Dedifferentiated amniotic fluid mesenchymal stem cell (primary cell): ENCODE results near the gene APP.
"Not testable (repeated sequence)": the region's sequence is repeated elsewhere in the genome, so short reads cannot be mapped to it uniquely, and the experiment has no call there.

ENCODE experiments used
- DNase-seq: peaks from one replicate; pipeline ENCODE4 v3.0.0-alpha.2; 2016; ENCODE audit errors: extremely low spot score

Gene APP

DNA sequence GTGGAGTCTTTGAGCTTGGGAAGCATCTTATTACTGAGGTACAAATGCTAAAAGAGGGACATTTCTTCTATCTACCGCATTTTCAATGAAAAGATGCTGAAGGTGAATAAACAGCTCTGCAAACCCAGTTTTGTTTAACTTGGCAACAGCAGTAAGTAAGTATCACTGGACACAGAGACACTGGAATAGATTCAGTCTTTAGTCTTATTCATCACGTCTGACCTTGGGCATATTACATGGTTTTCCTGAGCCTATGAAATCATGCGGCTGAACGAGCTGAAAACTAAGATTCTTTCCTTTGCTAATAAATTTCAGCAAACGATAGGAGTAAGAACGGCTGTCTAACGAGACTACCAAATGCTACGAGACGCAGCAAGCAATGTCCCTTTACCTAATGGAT lies 228.4 kb downstream of the APP start:
- DNase-seq = no peak

DNA sequence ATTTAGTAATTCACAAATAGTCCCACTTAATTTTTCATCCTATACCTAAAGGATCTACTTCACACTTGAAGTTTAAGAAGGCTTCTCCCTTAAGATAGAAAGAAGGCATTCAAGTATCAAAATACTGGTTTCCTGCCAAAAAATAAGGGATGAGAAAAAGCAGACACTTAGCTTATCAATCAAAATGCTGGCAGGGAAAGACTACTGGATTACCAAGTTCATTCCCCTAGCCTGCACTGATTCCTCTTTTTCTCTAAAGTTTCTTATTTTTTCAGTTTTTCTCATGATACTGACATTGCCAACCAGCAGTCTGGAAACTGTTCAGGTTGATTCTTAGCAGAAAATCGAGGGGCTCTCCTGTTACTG lies 231.2 kb downstream of the APP start:
- DNase-seq = no peak

DNA sequence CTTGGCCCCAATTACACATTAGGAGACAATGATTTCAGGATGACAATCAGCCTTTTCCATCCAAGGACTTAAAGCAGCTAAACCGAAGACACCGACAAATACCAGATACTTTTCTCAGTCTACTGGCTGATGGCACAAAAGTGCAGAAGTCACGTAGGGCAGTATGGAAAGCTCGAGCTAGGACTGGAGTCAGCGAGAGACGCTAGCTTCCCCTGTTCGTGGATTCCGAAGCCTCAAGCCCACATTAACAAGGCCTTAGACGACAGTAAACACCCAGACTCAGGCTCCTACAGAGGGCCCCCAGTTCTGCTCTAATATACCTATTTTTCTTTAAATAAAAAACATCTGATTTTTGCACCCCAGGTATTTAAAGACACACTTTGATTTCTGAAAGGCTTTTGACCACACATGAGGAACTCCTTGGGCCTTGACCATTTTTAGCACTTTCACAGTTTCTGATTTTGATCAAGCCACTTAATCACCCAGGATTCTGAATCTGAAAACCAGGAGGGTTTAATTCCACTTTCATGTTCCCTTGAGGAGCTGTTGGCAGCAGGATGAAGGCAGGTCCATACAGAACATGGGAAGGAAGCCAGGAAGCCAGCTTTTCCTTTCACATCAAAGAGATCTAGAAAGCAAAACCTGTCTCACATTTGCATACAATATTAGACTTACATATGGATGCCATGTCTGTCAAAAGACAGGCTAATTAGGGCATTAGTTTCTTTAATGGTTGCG lies 231.7 kb downstream of the APP start:
- DNase-seq = no peak

DNA sequence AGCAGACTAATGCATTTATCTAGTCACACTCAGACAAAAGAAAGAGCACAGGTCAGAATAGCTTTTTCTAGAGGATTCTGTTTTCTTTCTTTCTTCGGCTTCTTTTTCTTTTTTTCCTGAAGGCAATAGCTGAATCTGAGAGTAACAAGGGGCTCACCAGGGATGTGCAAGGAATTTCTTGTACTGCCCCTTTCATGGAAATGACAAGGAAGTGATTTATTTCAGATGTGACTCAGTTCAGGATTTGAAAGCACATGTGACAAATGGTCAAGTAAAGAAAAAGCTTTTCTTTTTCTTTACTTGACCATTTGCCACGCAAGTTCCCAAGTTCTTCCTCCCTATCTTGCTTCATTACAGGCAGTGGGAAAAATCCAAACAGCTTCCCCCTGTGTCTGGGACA lies 233.8 kb downstream of the APP start:
- no peak for DNase-seq

DNA sequence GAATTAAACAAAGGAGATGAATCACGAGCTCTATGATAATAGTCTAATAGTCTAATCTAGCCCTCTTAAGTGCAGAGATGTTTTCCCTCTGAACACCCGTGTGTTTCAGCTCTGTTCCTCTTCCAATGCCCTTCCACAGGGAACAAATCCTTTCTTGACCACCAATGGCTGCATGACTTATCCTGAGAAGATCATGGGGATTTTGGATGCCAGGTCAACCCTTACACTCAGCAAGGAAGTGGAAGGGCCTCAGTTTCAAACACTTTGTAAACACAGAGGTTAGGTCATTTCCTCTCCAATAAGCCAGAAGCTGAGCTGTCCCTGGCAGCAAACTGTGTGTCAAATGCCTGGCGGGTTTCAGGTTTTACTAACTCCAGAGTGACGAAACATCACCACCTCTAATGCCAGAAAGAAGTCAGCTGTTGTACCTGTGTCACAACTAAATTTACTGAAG lies 235.8 kb downstream of the APP start:
- peak; percentile 61 for DNase-seq

DNA sequence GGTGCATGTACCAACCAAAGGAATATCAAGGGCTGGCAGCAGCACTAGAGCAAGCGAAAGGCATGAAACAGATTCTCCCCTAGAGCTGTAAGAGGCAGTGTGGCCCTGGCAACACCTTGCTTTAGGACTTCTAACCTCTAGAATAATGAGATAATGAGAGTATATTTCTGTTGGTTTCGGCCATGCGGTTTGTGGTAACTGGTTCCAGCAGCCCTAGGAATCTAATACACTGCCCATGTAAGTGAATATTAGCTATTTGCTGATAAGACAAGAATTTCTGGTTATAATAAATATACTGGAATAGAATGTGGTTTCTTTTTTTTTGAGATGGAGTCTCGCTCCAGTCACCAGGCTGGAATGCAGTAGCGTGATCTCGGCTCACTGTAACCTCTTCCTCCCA lies 236.4 kb downstream of the APP start:
- no peak for DNase-seq

DNA sequence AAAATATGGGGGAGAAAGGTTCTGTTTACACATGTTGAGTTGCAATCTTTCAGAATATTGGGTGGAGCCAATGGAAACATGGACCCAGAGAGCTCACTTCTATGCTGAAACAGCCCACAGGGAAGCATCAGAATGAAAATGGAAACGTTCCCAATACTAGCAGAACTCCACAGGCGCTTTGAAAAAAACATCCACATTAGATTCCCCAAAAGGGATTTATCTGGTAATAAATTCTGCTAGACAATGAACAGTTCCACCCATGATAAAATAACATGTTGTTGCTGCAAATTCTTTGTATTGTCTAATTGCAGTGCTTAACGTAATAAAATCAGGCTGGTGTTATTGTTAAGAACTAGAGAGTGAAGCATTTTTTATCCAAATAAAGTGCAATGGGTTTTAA lies 238.8 kb downstream of the APP start:
- no peak for DNase-seq

DNA sequence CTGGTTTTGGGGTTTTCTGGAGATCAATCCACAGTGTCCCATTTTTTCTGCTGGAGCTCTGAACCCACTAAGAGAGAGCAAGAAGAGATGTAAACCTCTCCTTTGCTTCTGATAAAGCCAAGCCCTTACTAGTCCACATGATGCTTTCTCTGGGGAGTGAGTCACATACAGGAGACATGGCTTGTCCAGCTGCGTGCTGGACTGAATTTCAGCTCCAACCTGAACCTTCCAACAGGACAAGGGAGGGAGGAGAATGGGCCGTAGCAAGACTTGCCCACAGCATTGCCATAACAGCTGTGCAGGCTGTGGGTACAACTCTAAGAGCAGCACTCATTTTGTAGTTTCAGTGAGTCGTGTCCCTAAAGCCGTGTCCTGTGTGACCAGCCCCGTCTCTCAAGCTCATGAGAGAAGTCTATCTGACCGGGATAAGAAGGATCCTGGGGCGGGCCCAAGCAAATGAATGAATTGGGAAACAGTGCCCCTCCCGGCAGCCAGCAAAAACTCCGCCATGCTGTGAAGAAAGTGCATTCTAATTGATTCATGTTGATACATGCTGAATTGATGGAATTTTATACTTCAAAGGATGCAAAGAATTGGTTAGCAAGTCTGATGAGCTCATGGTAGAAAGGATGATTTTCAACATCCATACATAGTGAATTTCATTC lies 240.6 kb downstream of the APP start:
- no peak for DNase-seq

DNA sequence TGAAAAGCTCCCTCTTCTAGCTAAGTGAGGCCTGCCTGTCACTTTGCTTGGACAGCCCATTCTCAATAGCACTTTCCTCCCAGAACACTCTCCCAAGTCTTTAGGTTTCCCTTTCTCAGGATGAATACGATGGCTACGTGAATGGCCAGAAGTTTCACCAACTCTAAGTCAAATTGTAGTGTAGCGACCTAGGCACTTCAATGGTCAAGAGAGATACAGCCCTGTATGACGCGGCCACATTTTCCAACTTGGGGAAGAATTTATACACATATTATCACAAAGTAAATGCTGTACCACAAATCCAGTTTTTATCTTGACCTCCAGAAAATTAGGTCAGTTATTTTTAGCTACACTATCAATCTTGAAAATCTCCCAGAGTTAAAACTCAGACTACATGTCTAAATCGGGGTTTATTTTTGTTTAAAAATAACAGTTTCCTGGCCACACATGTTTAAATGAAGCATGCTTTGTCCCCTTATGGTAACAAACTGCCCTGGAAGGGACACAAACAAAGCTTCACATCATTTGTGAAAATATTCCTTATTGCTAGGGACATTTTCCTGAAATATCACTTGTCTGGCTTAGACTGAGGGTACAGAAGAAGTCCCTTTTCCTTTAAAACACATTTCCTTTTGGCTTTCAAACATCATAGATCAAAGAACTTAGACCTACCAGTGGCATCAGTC lies 243.2 kb downstream of the APP start:
- no peak for DNase-seq

DNA sequence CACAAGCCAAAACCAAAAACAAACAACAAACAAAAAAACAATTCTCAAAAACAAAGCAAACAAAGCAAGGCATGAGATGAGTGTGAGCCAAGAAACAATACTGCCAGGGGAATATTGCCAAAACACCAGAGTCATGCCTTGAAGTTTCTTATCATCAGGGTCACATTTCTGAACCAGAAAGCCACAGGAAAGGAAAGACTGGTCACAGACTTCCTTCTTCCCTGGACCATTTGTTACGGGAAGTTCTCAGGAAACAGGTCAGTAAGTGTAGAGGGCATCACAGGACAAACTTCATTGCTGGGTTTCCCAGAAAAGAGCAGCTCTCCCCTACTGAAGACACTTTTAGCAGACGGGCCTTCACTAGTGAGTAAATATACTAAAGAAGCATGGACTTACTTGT lies 244.6 kb downstream of the APP start:
- DNase-seq = no peak

DNA sequence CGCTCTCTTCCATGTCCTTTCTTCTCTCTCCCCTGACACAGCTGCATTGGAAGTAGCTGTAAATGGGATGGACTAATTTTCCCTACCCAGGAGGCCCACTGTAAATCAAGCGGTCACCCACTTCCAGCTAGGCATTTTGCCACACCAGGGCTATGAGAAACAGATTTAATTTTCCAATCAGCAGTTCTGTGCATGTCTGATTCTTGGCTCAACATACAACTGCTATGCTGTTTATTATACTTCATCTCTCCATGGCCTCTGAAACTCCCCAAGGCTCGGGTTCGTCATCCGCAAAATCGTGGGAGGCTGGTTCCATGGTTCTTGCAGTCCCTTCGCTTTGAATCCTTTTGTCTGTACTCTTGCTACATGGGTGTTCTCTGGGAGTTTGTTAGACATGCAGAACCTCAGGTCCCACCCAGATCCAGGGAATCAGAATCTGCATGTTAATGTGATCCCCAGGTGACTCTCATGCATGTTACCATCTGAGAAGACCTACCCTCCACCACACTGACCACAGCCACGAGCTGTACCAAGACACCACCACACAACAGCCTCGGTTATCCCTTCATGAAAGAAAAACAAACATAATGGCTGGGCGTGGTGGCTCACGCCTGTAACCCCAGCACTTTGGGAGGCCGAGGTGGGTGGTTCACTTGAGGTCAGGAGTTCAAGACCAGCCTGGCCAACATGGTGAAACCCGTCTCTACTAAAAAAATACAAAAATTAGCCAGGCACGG lies 245.3 kb downstream of the APP start:
- DNase-seq = no peak

DNA sequence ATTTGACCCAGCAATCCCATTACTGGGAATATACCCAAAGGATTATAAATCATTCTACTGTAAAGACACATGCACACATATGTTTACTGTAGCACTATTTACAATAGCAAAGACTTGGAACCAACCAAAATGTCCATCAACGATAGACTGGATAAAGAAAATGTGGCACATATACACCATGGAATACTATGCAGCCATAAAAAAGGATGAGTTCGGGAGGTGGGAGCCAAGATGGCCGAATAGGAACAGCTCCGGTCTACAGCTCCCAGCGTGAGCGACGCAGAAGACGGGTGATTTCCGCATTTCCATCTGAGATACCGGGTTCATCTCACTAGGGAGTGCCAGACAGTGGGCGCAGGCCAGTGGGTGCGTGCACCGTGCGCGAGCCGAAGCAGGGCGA lies 252.4 kb downstream of the APP start:
- DNase-seq = not testable (repeated sequence)

DNA sequence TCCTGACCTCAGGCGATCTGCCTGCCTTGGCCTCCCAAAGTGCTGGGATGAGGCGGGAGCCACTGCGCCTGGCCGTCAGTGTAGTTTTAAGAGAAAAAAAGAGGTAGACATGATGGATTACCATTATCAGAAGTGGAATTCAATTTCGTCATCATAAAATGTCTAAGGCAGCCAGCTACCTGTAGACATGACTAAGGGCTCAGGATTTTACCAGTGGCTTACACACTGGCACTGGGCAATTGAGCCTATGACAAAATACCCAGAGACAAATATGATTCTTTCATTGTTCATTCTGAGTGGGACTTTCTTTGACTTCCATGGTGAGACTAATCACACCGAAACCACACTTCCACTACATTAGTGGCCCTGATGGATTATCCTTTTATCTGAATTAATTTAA lies 254.3 kb downstream of the APP start:
- DNase-seq = no peak

DNA sequence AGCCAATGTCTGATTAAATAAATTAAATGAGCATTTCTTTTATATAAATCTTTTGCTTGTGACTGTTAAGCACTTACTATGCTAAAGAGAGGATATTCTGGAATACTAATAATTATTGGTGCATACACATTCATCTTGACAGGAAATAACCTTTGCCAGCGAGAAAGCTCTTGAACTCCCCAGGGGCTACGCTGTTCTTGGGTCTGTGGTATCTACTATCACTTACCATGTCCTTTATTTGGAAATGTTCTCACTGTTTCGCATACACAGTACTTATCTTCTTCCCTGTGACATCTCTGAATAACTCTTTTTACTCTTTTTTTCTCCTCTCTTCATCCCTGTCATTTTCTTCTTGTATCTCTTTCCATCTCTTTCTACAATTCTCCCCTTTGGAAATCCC lies 257.1 kb downstream of the APP start:
- DNase-seq = no peak

DNA sequence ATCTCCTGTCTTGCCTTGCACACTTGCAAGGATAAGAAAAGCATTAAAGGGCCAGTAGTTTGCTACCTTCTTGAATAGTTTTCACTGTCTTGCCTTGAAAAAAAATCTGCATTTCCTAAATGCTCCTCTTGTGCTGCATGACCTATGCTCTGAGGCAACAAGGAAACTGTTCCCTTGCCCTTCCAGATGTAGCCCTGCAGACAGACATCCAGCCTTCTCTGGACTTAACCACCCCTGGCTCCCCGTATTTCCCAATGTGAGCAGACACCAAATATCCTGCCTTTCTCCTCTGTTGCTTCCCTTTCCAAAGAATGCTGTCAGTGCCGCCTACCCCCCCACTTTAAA lies 258.2 kb downstream of the APP start:
- no peak for DNase-seq

DNA sequence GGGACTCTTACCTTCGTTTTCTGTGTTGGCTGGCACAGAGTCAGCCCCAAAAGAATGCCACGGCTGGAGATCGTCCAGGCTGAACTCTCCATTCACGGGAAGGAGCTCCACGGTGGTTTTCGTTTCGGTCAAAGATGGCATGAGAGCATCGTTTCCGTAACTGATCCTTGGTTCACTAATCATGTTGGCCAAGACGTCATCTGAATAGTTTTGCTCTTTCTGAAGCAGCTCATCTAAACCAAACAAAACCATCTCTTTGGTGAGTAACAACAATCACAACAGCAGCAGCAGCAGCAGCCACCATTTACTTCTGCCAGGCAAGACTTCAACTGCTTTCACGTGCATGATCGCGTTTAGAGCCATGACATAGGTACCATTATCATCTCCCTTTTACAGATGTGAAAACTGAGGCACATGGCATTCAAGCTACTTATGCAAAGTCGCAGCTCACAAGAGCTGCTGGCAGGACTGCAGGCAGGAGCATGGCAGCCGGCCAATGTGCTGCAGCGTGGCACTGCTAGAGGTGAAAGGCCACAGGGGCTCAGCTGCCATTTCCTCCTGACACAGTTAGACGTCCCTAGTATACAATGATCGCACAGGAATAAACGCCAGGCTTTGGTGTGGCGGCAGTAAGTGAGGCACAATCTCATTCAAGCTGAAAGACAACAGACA lies 258.7 kb downstream of the APP start:
- no peak for DNase-seq

DNA sequence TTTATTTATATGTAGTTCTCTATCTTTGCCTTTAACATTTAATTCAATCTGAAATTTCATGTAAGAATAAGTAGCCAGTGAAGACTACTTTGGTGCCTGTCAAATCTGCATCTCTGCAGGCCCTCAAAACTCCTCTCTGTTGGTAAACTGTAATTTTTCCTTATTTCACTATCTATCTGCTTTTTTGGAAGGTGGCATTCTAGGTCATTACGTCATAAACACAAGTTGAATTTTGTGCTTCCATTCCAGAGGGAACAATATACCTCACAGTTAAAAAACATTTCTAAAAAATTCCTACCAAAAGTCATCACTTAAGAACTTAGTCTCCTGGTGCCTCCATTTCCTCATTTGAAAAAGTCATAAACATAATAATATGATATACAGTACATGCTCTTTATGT lies 259.8 kb downstream of the APP start:
- DNase-seq = no peak

DNA sequence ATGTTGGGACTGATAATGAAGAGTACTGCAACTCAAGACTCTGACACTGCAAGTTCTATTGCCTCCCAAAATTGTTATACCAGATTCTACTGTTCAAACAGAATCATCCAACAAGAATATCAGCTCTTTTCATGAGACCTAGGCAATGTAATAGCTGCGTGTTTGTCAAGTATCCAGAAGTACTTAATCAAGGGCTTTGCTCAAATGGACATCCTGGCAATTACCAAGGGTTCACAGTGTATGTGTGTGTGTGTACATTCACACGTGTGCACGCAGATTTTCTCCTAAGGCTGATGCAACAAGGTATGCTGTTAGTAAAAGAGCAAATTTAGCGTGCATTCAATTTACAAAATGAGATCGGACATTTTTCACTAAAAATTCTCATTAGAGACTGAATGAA lies 261.2 kb downstream of the APP start:
- no peak for DNase-seq

DNA sequence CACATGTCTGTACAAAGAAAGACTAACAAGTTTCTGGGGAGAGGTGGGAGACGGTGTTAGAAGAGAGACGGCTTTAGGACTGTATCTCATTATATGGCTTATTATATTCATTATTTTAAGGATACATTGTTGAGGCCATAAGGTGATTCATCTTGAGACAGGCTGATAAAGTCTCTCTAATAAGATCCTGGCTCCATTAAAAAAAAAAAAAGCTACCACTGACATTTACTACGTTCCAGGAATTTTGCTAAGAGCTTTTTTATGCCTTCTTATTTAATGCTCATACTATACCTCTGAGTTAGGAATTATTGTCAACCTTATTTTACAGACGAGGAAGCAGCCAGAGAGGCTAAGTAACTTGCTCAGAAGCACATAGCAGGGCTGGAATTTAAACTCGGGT lies 262.1 kb downstream of the APP start:
- no peak for DNase-seq

DNA sequence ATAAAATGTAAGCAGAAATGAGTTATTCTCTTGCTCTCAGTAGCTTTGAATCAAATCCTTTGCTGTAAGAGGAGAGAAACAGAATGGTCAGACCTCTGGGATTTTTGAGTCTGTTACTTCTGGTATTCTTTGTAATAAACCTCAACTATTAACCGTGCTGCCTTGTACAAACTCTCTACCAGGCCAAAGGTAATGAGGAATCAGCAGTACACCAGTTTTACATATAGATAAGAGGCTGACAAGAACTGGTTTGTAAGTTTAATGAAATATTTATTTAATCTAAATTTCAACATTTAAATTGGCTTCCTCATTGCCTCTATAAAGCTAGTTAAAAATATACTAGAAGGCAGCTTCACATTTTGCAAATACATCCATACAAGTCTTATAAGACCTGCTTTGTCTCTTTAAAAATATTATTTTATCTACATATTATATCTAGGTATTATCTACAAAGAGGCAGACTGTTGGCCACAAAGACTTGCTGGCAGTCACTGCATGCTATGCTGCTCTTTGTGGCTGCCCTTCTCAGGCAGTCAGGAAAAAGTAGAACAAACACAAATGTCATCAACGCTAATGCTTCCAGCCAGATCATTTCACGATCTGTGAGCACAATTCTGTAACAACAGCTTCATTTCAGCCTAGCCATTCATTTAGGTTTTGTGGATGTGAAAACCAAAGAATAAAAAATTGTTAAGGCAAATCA lies 262.8 kb downstream of the APP start:
- no peak for DNase-seq

DNA sequence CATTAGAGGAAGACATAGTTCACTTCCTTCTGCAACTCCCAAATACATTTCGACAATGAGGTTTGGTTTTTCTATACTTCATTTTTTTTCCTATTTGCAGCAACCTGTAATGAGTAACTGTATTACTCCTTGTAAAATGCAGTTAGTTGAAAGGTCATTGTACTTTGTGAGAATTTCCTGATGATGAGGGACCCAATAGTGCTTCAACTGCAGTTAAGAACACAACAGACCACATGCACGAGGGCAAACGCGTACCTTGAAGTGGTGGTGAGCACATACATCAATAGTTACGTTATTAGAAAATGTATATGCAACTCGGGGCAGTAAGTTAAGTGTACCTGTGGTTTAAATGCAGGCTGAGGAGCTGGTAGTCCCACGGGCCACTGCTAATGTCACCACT lies 264.0 kb downstream of the APP start:
- no peak for DNase-seq
